RCC 7860 (cell line): ENCODE data around the gene SLC35A4.
"Not testable (repeated sequence)": the region's sequence is repeated elsewhere in the genome, so short reads cannot be mapped to it uniquely, and the experiment has no call there.

ENCODE experiments used
- DNase-seq: peaks from one replicate; pipeline ENCODE4 v3.0.0-alpha.2; 2015; ENCODE audit warnings: low spot score
- FAIRE-seq: peaks from 2 replicates; lab custom pipeline; 2012; peaks lifted over from hg19 to GRCh38; lab: Jason Lieb, UNC

The SLC35A4 gene

DNA sequence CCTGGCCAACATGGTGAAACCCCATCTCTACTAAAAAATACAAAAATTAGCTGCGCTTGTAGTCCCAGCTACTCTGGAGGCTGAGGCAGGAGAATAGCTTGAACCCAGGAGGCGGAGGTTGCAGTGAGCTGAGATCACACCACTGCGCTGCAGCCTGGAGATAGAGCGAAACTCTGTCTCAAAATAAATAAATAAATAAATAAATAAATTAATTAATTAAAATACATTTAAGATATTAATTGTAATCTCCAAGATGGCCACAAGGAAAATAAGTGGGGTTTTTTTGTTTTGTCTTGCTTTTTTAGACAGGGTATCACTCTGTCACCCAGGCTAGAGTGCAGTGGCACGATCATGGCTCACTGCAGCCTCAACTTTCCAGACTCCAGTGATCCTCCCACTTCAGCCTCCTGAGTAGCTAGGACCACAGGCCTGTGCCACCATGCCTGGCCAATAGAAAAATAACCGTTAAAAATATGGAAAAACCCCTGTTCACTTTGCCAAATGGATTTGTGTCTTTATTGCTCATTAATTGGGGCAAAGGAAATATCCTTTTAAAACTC, 14.6 kb downstream of the SLC35A4 start:
- not testable (repeated sequence) for DNase-seq, FAIRE-seq

DNA sequence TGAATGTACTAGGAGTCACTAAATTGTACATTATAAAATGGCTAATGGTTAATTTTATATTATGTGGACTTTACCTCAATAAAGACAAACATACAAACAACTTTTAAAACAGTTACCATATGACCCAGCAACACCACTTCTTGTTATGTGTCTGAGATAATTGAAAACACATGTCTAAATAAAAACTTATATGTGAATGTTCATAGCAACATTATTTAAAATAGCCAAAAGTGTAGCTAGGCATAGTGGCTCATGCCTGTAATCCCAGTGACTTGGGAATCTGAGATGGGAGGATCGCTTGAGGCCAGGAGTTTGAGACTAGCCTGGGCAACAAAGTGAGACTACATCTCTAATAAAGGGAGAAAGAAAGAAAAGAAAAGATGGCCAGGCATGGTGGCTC, 22.9 kb downstream of the SLC35A4 start:
- DNase-seq = no peak
- no peak for FAIRE-seq

DNA sequence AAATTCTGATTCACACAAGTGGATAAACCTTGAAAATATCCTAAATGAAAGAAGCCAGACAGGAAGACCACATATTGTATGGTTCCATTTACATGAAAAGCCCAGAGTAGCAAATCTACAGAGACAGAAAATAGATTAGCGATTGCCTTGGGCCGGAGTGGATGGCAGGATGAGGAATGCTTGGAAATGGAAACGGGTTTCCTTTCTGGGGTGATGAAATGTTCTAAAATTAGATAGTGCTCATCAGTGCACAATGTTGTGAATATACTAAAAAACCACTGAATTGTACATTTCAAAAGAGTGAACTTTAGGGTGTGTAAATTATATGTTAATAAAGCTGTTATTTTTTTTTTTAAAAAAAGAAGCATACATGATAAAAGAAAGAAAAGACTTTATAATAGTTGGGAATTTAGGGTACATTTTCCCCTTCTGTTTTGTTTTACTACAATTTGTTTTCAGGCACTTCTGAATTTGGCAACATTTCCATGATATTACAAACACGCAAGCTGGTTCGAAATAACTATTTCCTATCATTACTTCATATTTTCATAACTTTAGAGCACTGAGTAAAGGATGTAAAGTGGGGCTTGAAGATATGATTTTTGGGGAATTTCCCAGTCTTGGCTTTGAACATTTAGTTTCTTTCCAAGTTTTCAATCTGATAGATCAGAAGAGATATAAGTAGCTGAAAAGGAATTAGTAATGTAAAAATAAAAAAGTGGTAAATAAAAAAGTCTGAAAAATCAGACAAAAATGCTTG, 23.9 kb downstream of the SLC35A4 start:
- FAIRE-seq (no peak), DNase-seq (no peak)

DNA sequence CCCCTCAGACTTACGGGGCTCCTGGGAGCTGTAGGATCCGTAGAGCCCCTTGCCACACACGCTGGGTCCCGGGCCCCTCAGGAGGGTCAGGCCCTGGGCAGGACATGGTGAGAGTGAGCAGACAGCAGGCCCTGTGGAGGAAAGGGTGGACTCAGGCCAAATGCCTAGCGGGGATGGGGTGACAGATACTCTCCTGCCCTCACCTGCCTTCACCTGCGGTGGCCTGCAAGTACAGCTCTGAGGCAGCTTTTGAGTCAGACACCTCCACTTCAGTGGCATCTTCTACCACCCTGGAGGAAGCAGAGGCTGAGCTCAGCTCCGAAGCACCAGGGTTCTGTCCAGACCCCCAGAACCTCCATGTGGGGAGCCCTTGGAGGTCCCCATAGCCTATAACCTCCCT, 26.2 kb downstream of the SLC35A4 start:
- FAIRE-seq (no peak), DNase-seq (no peak)

DNA sequence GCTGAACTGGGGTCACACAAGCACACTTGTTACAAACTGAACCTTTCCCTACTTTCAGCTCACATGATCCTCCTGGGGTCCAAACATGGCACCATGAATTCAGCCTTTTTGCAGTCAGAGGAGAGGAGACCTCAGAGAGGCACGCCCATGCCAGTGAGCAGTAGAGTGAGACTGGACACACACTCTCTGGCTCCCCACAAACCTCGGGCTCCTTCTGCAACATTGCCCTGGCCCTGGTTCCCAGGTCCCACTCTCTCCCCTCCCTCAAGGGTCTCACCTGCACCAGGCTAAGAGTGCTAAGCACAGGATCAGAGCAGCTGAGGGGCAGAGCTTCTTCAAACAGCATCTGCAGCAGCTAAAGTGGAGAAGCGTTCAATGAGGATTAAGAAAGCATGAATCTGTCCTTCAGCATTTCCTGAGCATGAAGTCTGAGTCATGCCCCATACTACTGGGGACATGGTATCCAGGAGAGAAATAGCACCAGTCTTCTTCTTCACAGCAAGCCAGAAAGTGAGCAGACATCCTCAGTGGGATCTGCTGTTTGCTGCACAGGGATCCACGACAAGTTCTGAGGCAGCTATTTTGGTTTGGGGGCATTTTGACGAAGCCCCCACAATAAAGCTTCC, 27.2 kb downstream of the SLC35A4 start:
- FAIRE-seq = no peak
- no peak for DNase-seq

DNA sequence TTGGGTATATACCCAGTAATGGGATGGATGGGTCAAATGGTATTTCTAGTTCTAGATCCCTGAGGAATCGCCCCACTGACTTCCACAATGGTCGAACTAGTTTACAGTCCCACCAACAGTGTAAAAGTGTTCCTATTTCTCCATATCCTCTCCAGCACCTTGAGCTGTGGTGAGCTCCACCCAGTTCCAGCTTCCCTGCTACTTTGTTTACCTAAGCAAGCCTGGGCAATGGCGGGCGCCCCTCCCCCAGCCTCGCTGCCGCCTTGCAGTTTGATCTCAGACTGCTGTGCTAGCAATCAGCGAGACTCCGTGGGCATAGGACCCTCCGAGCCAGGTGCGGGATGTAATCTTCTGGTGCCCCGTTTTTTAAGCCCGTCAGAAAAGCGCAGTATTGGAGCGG, 28.4 kb downstream of the SLC35A4 start:
- not testable (repeated sequence) for FAIRE-seq, DNase-seq

DNA sequence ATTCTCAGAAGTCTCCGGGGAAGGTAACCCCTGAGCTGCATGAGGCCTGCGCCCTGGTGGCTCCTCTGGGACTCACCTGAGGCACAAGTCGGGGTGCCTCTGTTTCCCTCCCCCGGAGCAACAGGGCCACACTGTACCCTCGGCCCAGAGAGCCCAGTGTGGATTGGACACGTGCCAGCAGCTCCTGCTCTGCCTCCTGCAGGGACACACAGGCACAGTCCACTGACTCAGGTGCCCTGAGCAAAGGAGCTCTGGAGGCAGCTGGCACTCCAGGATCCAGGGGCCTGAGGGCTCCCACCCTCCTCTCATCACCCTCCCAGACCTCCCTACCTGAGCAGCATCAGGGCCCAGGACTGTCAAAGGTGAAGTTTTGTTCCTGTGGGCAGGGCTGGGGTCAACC, 29.5 kb downstream of the SLC35A4 start:
- FAIRE-seq (no peak), DNase-seq (no peak)

DNA sequence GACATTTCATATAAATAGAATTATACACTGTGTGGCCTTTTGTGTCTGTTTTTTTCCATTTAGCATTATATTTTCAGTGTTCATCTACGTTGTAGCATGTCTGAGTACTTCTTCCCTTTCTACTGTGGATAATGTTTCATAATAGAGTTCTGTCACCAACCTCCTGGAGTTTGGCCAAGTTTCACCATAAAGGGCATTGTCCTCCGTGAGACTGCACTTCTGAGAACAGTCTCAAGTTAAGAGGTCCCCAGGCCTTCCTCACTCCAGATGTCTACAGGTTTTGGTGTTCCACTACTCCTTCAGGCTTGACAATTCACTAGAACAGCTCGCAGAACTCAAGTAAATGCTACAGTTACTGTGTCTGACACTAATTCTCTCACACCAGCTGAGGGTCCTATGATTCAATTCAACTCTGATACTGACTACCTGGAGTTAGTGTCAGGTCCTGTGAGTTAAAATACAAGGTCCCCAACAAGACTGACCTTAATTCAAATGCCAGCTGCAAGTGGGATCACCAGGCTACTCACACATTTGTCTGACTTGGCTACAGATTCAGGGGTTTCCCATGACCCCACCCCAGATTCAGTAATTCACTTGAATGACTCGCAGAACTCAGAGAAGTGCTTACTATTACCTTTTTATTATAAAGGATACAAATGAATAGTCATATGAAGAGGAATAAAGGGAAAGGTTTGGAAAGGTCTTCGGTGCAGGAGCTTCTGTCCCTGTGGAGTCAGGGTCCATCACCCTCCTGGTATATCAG, 31.1 kb downstream of the SLC35A4 start:
- DNase-seq = no peak

DNA sequence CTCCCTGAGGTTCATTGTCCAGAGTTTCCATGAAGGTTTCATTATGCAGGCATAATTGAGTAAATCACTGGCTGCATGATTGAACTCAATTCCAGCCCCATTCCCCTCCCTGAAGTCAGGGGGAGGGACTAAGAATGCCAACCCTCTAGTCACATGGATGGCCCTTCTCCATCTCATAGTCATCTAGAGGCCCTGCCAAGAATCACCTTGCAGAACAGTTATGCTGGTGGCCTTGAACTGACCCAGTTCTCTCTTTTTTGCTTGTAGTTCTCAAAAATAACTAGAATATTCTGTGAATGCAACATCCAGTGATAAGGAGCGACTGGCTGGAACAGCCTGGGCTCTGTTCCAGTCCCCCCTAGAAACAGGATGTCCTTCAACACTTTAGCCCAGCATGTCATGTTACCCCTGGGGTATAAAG, 31.7 kb downstream of the SLC35A4 start:
- DNase-seq (no peak), FAIRE-seq (no peak)

More for the DNA sequence above, 31.1 kb downstream of the SLC35A4 start:
- FAIRE-seq = no peak

DNA sequence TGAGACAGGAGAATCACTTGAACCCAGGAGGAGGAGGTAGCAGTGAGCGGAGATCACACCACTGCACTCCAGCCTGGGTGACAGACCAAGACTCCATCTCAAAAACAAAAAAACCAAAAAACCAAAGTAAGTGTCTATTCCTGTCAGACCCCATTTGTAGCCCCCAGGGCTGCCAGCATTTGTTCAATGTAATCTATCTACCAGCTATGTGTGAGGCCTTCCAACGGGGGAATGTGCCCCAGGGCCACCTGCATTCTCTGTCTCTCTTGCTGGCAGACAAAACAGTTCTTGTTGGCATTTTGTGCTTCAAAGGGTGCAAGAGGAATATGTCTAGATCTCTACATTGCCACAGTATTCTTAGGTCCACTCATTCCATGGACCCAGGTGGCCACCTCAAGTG, 34.2 kb downstream of the SLC35A4 start:
- no peak for FAIRE-seq
- DNase-seq = no peak

DNA sequence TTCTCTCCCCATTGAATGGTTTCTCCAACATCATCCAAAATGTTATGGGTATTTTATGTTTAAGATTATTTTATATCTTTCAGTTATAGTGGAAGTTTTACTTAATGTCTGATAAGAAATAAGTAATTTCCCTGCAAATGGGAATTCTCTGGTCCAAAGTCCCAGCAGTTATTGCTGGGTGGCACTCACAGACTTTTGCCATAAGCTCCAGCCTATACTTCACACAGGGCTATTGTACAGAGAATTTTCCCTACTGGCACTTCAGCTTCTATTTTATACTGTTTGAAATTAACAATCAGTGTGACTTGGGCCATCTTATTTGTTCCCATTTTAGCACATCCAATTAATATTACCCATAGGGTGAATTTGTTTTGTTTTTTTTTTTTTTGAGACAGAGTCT, 35.5 kb downstream of the SLC35A4 start:
- FAIRE-seq = no peak

DNA sequence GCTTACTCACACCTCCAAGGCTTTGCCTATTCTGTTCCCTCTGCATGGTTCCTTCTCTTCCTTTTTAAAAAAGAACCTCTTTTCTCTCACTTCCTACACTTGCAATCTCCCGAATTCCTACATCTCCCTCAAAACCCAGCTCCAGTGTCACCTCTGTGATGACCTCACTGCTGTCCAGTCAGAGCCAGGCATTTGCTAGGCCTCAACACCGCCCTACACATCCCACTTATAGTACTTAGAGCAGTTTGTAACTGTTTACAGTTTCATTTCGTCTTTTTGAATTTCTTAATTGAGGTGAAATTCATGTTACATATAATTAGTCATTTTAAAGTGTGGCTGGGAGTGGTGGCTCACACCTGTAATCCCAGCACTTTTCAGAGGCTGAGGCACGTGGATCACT, 37.5 kb downstream of the SLC35A4 start:
- DNase-seq (no peak), FAIRE-seq (no peak)

More for the DNA sequence above, 35.5 kb downstream of the SLC35A4 start:
- DNase-seq = no peak

DNA sequence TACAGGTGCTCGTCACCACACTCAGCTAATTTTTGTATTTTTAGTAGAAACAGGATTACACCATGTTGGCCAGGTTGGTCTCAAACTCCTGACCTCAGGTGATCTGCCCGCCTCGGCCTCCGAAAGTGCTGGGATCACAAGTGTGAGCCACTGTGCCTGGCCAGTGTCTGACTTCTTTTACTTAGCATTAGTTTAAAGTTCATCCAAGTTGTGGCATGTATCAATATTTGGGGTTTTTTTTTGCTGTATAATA, 38.7 kb downstream of the SLC35A4 start:
- FAIRE-seq, DNase-seq: not testable (repeated sequence)

DNA sequence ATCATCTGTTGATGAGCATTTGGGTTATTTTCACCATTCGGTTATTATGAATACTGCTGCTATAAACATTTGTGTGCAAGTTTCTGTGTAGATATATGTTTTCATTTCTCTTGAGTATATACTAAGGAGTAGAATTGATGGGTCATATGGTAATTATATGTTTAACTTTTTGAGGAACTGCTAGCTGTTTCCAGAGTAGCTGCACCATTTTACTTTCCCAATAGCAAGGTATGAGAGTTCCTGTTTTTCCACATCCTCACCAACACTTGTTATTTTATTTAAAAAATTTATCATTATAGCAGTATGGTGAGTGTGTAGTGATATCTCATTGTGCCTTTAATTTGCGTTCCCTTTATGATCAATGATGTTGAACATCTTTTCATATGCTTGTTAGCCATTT, 39.1 kb downstream of the SLC35A4 start:
- no peak for FAIRE-seq
- DNase-seq = no peak

DNA sequence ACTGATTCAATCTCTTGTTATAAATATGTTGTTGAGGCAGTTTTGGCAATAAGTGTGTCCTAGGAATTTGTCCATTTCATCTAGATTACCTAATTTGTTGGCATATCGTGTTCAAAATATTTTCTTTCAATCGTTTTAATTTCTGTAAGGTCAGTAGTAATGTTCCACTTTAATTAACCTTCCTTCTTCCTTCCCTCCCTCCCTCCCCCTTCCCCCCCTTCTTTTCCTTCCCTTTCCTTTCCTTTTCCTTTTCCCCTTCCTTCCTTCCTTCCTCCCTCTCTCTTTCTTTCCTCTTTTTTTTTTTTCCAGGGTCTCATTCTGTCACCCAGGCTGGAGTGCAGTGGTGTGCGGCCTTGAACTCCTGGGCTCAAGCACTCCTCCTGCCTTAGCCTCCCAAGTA, 41.3 kb downstream of the SLC35A4 start:
- FAIRE-seq = no peak
- no peak for DNase-seq

DNA sequence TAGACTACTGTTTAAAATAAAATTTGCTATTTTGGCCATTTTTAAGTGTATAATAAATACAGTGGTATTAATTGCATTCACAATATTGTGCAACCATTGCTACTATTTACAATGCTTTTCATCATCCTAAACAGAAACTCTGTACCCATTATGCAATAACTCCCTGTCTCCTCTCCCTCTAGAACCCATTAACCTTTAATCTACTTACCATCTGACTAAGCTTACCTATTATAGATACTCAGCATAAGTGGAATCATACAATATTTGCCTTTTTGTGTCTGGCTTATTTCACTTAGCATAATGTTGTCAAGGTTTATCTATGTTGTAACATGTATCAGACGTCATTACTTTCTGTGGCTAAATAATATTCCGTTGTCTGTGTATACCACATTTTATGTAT, 42.4 kb downstream of the SLC35A4 start:
- FAIRE-seq (no peak), DNase-seq (no peak)

DNA sequence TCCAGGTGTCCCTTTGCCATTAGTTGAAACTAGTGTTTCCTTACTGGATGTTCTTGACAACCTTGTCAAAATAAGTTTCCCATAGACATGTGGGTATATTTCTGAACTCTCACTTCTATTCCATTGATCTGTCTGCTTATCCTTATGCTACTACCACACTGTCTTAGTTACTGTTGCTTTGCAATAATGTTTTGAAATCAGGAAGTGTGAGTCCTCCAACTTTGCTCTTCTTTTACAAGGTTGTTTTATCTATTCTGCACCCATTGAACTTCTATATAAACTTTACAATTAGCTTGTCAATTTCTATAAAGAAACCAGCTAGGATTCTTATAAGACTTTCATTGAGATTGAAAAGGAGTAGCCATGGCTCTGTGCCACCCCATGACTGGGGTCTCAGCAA, 44.1 kb downstream of the SLC35A4 start:
- DNase-seq (no peak), FAIRE-seq (no peak)

DNA sequence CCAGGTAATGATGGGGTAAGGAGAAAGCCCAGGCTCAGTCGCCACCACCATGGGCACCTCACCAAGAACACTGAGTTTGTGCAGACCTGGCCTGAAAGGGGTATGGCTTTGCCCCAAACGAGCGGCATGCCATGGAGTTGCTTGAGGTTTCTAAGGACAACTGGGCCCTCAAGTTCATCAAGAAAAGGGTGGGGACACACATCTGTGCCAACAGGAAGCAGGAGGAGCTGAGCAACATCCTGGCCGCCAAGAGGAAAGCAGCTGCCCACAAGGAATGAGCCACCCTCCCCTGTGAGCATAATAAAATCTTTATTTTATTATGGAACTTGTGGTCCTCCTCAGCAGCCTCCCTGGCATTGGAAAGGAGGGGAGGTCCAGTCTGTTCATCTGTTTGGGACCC, 44.5 kb downstream of the SLC35A4 start:
- DNase-seq = no peak
- FAIRE-seq = no peak

DNA sequence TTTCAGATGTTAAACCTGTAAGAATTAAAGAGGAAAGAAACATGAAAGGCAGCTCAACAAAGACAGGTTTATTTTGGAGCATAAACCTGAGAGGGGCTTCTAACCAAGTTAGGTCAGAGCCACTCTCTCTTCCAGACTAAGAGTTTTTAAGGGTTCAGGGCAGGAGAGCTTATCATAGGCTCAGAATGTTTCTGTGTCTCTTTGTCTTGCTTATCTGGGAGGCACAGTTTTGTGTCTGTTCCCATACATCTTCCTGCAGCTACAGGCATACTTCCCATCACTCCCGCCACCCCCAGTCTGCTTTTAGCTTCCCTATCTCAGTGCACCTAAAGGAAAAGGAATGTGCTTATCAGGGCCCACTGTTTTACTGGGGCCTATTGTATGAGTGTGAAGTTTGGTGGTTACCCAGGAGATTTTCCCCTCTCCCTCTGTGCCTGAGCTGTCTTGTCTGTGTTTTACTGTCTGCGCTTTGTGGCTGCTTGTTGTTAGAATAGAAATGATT, 46.4 kb downstream of the SLC35A4 start:
- DNase-seq (no peak), FAIRE-seq (no peak)
